ENCODE results near the gene LMTK2.

Gene LMTK2

DNA sequence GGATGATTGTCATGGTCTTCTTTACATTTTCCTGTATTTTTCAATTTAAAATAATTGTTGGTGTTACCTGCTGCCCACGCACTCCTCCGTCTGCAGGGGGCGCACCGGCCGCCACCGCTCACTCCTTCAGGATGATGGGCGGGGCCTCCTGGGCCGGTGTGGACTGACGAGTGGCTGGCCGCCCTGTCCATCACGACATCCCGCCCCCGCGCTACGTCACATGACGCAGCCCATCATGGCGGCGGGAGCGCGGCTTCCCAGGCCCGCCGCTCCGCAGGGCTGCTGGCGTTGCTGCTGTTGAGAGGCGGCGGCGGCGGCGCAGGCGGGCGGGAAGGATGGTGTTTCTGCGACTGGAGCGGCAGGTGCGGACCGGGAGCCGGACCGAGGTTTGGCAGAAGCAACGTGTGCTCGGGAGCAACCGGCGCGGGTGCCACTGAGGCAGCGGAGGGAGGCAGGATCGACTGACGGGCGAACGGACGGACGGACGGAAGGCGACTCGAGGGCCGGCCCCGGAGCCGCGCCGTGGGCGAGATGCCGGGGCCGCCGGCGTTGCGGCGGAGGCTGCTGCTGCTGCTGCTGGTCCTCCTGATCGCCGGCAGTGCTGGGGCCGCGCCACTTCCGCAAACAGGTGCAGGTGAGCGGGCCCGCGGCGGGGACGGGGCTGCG, at the start of gene LMTK2:
Gene LMTK2, plus strand, starts transcription at position 216 of the 666 bp plus-strand sequence. Its CDS starts 316 bp downstream, at position 532.
- DNase-seq: peak; percentile 95
- in situ Hi-C loops (cut with HindIII; ENCODE audit: low pct_ligation_motif_present, low pct_unique_long_range_greater_than_20kb, low sequenced_read_pairs): no loop called here

GRCh38 chr7:98057157-98057556, 49.5 kb upstream of the LMTK2 start:
- DNase-seq: no peak
- in situ Hi-C loops (cut with HindIII; ENCODE audit: low pct_ligation_motif_present, low pct_unique_long_range_greater_than_20kb, low sequenced_read_pairs): no loop called here

GRCh38 chr7:98058186-98058585, 48.5 kb upstream of the LMTK2 start:
- in situ Hi-C loops (cut with HindIII; ENCODE audit: low pct_ligation_motif_present, low pct_unique_long_range_greater_than_20kb, low sequenced_read_pairs): no loop called here

GRCh38 chr7:98064233-98064632, 42.4 kb upstream of the LMTK2 start:
- DNase-seq: no peak
- in situ Hi-C loops (cut with HindIII; ENCODE audit: low pct_ligation_motif_present, low pct_unique_long_range_greater_than_20kb, low sequenced_read_pairs): no loop called here

More at GRCh38 chr7:98058186-98058585, 48.5 kb upstream of the LMTK2 start:
- no peak for DNase-seq

DNA sequence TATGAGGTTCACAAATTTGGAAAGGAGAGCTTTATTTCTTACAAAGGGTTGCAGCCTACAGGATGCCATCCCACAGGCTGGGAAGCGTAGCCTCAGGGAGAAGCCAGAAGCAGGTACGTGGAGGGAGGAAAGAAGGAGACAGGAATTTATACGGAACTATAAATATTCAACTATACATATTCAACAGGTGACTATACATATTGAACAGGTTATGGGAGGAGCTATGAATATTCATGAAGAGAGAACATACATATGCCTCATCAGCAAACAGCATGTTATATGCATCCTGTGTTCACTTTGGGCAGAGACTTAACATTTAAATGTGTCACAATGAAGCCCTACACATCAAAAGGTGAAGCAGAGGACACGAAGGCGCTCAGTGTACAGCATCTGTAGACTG, 40.5 kb upstream of the LMTK2 start:
- in situ Hi-C loops (cut with HindIII; ENCODE audit: low pct_ligation_motif_present, low pct_unique_long_range_greater_than_20kb, low sequenced_read_pairs): no loop called here

DNA sequence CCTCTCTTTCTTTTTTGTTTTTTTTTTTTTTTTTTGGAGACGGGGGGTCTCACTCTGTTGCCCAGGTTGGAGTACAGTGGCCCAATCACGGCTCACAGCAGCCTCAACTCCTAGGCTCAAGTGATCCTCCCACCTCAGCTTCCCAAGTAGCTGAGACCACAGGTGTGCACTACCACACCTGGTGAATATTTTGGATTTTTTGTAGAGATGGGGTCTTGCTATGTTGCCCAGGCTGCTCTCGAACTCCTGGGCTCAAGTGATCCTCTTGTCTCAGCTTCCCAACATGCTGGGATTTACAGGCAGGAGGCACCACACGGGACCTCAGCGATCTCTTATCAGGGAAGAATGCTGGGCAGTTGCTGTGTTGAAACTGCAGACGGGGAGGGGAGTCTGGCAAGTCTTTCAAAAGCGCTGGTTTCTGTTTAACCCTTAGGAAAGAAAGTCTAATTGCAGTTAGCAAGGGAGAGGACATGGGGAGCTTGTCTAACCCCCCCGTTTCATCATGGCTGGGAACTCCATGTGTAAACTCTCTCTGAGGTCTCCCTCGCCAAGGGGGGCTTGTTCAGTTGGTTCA, 39.6 kb upstream of the LMTK2 start:
- DNase-seq: no peak
- in situ Hi-C loops (cut with HindIII; ENCODE audit: low pct_ligation_motif_present, low pct_unique_long_range_greater_than_20kb, low sequenced_read_pairs): no loop called here

More for the DNA sequence above, 40.5 kb upstream of the LMTK2 start:
- DNase-seq: no peak

DNA sequence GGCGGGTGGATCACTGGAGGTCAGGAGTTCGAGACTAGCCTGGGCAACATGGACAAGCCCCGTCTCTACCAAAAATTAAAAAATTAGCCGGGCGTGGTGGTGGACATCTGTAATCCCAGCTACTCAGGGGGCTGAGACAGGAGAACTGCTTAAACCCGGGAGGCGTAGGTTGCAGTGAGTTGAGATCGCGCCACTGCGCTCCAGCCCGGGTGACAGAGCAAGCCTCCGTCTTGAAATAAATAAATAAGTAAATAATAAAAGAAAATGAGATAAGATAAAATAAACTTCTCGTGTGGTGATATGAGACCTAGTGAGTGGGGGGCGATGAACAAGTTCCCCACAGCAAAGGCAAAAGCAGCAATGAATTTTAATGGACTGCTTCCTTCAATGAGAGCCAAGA, 33.6 kb upstream of the LMTK2 start:
- no peak for DNase-seq
- in situ Hi-C loops (cut with HindIII; ENCODE audit: low pct_ligation_motif_present, low pct_unique_long_range_greater_than_20kb, low sequenced_read_pairs): no loop called here

DNA sequence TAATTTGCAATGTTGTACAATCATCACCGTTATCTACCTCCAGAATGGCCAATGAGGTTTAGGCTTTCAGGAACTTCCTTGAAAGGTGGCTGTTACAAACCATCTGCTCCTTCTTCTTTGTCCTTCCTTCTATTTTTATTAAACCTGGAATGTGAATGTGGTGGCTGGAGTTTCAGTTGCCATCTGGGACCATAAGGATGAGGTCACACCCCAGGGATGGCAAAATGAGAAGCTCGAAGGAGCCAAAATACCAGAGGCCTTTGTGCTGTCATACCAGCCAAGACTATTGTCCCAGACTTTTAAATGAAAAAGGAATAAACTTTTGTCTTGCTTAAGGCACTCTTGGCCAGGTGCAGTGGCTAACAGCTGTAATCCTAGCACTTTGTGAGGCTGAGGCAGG, 30.9 kb upstream of the LMTK2 start:
- DNase-seq: no peak
- in situ Hi-C loops (cut with HindIII; ENCODE audit: low pct_ligation_motif_present, low pct_unique_long_range_greater_than_20kb, low sequenced_read_pairs): no loop called here

DNA sequence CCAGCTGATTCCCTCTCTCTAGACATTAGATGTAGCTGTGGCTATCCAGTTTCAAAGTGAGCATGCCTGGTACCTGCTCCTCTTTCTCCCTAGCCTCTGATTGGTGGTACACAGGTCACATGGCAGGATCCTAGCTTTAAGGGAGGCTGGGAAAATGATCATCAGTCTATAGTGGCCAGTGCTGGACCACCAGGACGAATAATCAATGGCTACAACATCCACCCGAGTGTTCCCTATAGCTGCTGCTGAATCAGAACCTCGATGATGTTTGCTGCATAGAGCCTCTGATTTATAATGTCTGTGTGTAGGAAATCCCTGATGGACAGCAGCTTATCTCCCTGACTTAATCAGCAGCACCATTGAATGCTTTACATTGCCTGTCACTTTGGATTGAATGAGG, 28.9 kb upstream of the LMTK2 start:
- in situ Hi-C loops (cut with HindIII; ENCODE audit: low pct_ligation_motif_present, low pct_unique_long_range_greater_than_20kb, low sequenced_read_pairs): no loop called here
- DNase-seq: no peak

DNA sequence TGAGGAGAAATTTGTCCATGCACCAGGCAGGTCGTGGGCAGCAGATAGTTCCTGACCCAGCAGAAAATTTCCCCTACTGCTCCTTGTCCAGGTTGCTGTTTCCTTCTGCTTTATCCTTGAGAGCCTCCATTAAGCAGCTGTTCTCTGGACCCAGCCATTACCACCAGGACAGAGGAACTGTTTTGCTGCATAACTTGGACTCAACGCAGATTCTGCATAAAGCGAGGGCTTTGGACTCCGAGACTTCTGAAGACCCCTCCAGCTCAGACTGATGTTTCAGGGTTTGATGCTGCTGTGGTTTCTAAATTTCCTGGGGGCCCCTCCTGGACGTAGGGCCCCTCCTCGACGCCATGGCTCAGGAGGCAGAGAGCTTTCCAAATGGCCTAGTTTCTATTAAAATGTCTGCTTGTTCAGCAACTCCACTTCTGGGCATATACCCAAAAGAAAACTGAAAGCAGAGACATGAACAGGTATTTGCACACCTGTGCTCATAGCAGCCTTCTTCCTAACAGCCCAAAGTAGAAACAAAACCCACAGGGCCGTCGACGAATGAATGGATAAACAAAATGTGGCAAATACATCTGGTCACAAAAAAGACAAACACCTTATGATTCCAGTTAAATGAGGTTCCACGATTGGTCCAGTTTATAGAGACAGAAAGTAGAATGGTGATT, 28.3 kb upstream of the LMTK2 start:
- in situ Hi-C loops (cut with HindIII; ENCODE audit: low pct_ligation_motif_present, low pct_unique_long_range_greater_than_20kb, low sequenced_read_pairs): no loop called here
- DNase-seq: no peak

- DNase-seq: no peak
- in situ Hi-C loops (cut with HindIII; ENCODE audit: low pct_ligation_motif_present, low pct_unique_long_range_greater_than_20kb, low sequenced_read_pairs): no loop called here
These were observed 26.6 kb upstream of the LMTK2 start for GRCh38 chr7:98079891-98080648.

DNA sequence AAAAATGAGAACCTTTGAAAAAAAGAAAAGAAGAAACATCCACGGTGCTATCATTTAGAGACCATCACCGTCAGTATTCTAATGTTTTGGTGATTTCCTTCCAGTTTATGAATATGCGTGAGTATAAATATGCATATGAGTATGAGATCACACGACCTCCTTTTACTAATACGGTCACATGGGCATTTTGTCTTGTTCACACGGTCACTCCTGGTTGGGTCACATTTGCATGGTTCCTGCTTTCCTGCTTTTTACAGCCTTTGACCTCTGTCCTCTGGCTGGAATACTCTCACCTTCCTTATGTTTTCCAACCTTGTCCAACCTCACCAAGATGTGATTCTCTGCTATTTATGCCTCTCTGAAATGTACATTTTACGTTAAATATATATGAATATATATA, 25.3 kb upstream of the LMTK2 start:
- in situ Hi-C loops (cut with HindIII; ENCODE audit: low pct_ligation_motif_present, low pct_unique_long_range_greater_than_20kb, low sequenced_read_pairs): no loop called here

DNA sequence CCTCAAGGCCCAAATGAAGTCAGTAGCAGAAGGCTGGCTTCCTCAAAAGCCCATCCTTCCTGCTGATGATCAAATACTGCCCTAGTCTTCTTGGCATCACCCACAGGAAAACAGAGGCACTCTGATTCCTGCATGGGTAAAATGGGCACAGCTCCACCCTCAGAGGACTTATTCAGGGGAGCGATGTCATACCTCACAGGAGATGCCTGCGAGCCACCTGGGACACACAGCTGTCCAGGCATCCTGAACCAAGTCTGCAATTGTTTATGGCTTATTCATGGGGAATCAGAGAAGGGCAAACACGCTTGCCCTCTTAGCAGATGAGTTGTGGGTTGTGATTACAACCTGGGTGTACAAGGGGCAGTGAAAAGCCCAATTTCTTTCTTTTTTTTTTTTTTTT, 22.0 kb upstream of the LMTK2 start:
- no peak for DNase-seq
- in situ Hi-C loops (cut with HindIII; ENCODE audit: low pct_ligation_motif_present, low pct_unique_long_range_greater_than_20kb, low sequenced_read_pairs): no loop called here

More for the DNA sequence above, 25.3 kb upstream of the LMTK2 start:
- no peak for DNase-seq

DNA sequence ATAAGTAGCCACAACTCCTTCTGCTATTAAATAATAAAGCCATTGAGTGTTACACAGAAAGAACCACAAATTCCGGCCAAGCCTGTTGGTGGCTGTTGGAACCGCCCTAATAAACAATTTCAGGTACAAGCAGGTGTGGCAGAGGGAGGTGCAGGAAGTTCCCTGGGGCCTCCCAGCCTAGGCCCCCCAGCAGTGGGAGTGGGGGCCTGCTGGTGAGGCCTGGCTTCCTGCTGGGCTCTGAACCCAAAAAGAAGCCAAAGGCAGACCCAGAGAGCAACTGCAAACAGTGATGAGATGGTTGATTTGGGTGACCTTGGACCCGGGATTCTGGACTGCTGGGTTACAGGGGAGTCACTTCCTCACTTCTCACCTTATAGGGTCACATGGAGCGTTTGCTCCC, 21.0 kb upstream of the LMTK2 start:
- in situ Hi-C loops (cut with HindIII; ENCODE audit: low pct_ligation_motif_present, low pct_unique_long_range_greater_than_20kb, low sequenced_read_pairs): no loop called here
- no peak for DNase-seq

DNA sequence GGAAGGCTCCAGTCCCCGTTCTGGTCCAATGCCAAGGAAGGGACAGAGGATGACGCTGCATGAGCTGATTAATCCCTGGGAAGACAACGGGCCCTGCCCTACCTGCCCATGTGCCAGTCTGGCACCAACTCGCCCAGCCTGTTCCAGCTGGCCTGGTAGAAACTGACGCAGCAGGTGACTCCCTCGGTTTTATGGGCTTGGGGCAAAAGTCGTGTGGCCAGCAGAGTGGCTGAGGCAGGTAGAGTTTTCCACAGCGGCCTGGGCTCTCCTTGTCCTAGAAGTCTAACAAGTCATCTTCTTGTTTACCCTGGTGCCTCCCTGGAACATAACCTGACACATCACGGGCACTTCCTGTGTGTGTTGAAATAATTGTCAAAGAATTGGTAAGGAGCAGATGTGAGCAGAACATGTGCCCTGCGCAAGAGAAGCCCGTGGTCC, 20.4 kb upstream of the LMTK2 start:
- in situ Hi-C loops (cut with HindIII; ENCODE audit: low pct_ligation_motif_present, low pct_unique_long_range_greater_than_20kb, low sequenced_read_pairs): no loop called here
- DNase-seq: no peak

DNA sequence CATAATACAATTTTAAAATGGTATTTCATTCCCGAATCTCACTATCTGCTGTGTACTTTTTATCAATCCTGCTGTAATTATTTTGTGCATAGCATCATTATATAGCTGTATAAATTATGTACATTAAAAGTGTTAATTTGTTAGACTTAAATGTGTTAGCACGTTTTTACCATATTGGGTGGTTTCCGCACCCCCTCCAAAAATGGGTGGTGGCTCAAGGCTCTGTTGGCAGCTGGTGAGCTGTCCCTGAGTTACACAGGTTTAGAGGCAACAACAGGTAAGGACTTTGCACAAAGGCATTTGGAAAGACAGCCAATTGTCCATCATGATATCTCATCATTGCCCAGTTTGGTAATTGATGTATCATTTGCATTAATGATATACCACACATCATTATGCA, 18.6 kb upstream of the LMTK2 start:
- in situ Hi-C loops (cut with HindIII; ENCODE audit: low pct_ligation_motif_present, low pct_unique_long_range_greater_than_20kb, low sequenced_read_pairs): no loop called here
- DNase-seq: no peak

GRCh38 chr7:98090116-98090515, 16.5 kb upstream of the LMTK2 start:
- DNase-seq: no peak
- in situ Hi-C loops (cut with HindIII; ENCODE audit: low pct_ligation_motif_present, low pct_unique_long_range_greater_than_20kb, low sequenced_read_pairs): no loop called here

GRCh38 chr7:98091061-98091460, 15.6 kb upstream of the LMTK2 start:
- no peak for DNase-seq
- in situ Hi-C loops (cut with HindIII; ENCODE audit: low pct_ligation_motif_present, low pct_unique_long_range_greater_than_20kb, low sequenced_read_pairs): no loop called here

GRCh38 chr7:98091523-98091922, 15.1 kb upstream of the LMTK2 start:
- DNase-seq: no peak
- in situ Hi-C loops (cut with HindIII; ENCODE audit: low pct_ligation_motif_present, low pct_unique_long_range_greater_than_20kb, low sequenced_read_pairs): no loop called here
